22Rv1 (cell line): Measurements from ENCODE around the gene DOC2B.

Experiments
- CTCF ChIP-seq: fragments of 450-650 bp; IDR thresholded peaks from 2 replicates; pipeline ENCODE4 v1.5.1; 2017; ENCODE audit warnings: mild to moderate bottlenecking
- ZFX ChIP-seq: fragments of 450-650 bp; IDR thresholded peaks from 2 replicates; pipeline ENCODE4 v1.6.1; 2017; ENCODE audit warnings: antibody characterized with exemption, borderline replicate concordance

GRCh38 chr17:151886-152859 is 29.3 kb downstream of the DOC2B start:
- no peak for TF ChIP-seq CTCF
- TF ChIP-seq ZFX, result no peak
